ENCODE results near the gene YARS1.
A peak's percentile ranks its signal among the peaks of the same experiment; 100 is the strongest.

Gene YARS1

GRCh38 chr1:32761253-32761877 is 55.8 kb downstream of the YARS1 start:
- peak; percentile 25 for DNase-seq

GRCh38 chr1:32759997-32760623 is 57.0 kb downstream of the YARS1 start:
- no peak for DNase-seq

- DNase-seq: no peak
Measured at GRCh38 chr1:32759521-32759981, 57.6 kb downstream of the YARS1 start.

GRCh38 chr1:32758795-32759430 is 58.2 kb downstream of the YARS1 start:
- no peak for DNase-seq

GRCh38 chr1:32758177-32758794 is 58.9 kb downstream of the YARS1 start:
- DNase-seq: no peak

GRCh38 chr1:32757213-32757895 is 59.8 kb downstream of the YARS1 start:
- DNase-seq: no peak

GRCh38 chr1:32755810-32756159 is 61.4 kb downstream of the YARS1 start:
- DNase-seq: no peak

GRCh38 chr1:32755098-32755809 is 61.9 kb downstream of the YARS1 start:
- no peak for DNase-seq

- DNase-seq: peak; percentile 59
Measured at GRCh38 chr1:32754317-32755097, 62.7 kb downstream of the YARS1 start.

- DNase-seq: peak; percentile 86
Measured at GRCh38 chr1:32753532-32754316, 63.4 kb downstream of the YARS1 start.

- no peak for DNase-seq
Measured at GRCh38 chr1:32749771-32750170, 67.4 kb downstream of the YARS1 start.

- DNase-seq: no peak
Measured at GRCh38 chr1:32749332-32749731, 67.8 kb downstream of the YARS1 start.

- no peak for DNase-seq
Measured at GRCh38 chr1:32748926-32749325, 68.2 kb downstream of the YARS1 start.

GRCh38 chr1:32748348-32748747 is 68.8 kb downstream of the YARS1 start:
- DNase-seq: no peak

- no peak for DNase-seq
Measured at GRCh38 chr1:32746130-32746529, 71.0 kb downstream of the YARS1 start.

GRCh38 chr1:32744071-32744425 is 73.1 kb downstream of the YARS1 start:
- DNase-seq: no peak

GRCh38 chr1:32743380-32744070 is 73.6 kb downstream of the YARS1 start:
- no peak for DNase-seq

- no peak for DNase-seq
Measured at GRCh38 chr1:32742956-32743355, 74.2 kb downstream of the YARS1 start.

GRCh38 chr1:32742199-32742947 is 74.8 kb downstream of the YARS1 start:
- DNase-seq: no peak
